ENCODE measurements around the gene ZNF594.
"Not testable (repeated sequence)": the region's sequence is repeated elsewhere in the genome, so short reads cannot be mapped to it uniquely, and the experiment has no call there.

Gene ZNF594

DNA sequence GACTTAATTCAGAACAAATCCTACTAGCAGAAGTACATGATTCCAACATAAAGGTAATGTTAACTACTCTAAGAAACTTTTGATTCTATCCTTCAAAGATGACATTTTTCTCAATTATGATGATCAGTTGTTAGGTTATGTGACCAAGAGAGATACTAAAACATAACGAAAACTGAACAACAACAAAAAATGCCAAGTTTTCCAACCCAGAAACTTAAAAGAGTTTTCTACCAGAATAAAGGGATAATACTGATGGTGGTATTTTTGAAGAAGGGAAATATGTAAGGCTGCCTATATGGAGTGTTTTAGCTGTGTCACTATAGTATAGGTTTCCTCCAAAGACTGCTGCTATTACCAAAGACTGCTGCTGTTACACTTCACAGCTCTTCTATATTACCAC lies 45.5 kb downstream of the ZNF594 start:
- not testable (repeated sequence) for H3K4me3 ChIP-seq (ENCODE audit: low read depth in 1 of 2, low read length in 2 of 2); H3K27ac ChIP-seq (ENCODE audit: low read depth, low read length); H3K36me3 ChIP-seq (ENCODE audit: insufficient read depth, low read length); H3K9ac ChIP-seq (ENCODE audit: low read length); H3K4me1 ChIP-seq (ENCODE audit: insufficient read depth, low read length); H3K27me3 ChIP-seq (ENCODE audit: control insufficient read depth in 1 of 2, insufficient read depth in 2 of 2, low read length in 2 of 2); H3K9me3 ChIP-seq (ENCODE audit: low read length)

DNA sequence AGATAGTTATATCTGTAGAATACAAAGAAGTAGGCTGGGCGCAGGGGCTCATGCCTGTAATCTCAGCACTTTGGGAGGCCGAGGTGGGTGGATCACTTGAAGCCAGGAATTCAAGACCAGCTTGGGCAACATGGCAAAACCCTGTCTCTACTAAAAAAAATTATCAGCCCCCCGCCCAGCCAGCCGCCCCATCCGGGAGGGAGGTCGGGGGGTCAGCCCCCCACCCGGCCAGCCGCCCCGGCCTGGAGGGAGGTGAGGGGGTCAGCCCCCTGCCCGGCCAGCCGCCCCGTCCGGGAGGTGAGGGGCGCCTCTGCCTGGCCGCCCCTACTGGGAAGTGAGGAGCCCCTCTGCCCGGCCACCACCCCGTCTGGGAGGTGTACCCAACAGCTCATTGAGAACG lies 48.8 kb downstream of the ZNF594 start:
- not testable (repeated sequence) for H3K36me3 ChIP-seq (ENCODE audit: insufficient read depth, low read length); H3K27ac ChIP-seq (ENCODE audit: low read depth, low read length); H3K9me3 ChIP-seq (ENCODE audit: low read length); H3K27me3 ChIP-seq (ENCODE audit: control insufficient read depth in 1 of 2, insufficient read depth in 2 of 2, low read length in 2 of 2); H3K4me3 ChIP-seq (ENCODE audit: low read depth in 1 of 2, low read length in 2 of 2); H3K4me1 ChIP-seq (ENCODE audit: insufficient read depth, low read length); H3K9ac ChIP-seq (ENCODE audit: low read length)

DNA sequence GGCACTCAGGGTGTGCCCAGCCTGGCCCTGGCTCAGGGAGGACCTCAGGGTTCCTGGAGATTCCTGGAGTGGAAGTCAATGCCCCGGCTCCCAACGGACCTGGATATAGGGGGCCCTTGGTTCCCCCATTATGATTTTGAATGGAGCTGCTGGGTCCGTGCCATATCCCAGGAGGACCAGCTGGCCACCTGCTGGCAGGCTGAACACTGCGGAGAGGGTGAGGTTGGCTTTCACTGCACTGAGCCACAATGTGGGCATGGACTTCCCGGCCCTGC lies 52.3 kb downstream of the ZNF594 start:
- Histone ChIP-seq H3K27me3 (ENCODE audit: control insufficient read depth in 1 of 2, insufficient read depth in 2 of 2, low read length in 2 of 2) (no peaks in the 10 kb centered on the region), H3K4me1 (ENCODE audit: insufficient read depth, low read length) (no peaks in the 10 kb centered on the region), H3K9ac (ENCODE audit: low read length) (no peak overlapping the region), H3K4me3 (ENCODE audit: low read depth in 1 of 2, low read length in 2 of 2) (no peak overlapping the region), H3K36me3 (ENCODE audit: insufficient read depth, low read length) (no peaks in the 10 kb centered on the region), H3K27ac (ENCODE audit: low read depth, low read length) (no peak overlapping the region), H3K9me3 (ENCODE audit: low read length) (no peaks in the 10 kb centered on the region)

DNA sequence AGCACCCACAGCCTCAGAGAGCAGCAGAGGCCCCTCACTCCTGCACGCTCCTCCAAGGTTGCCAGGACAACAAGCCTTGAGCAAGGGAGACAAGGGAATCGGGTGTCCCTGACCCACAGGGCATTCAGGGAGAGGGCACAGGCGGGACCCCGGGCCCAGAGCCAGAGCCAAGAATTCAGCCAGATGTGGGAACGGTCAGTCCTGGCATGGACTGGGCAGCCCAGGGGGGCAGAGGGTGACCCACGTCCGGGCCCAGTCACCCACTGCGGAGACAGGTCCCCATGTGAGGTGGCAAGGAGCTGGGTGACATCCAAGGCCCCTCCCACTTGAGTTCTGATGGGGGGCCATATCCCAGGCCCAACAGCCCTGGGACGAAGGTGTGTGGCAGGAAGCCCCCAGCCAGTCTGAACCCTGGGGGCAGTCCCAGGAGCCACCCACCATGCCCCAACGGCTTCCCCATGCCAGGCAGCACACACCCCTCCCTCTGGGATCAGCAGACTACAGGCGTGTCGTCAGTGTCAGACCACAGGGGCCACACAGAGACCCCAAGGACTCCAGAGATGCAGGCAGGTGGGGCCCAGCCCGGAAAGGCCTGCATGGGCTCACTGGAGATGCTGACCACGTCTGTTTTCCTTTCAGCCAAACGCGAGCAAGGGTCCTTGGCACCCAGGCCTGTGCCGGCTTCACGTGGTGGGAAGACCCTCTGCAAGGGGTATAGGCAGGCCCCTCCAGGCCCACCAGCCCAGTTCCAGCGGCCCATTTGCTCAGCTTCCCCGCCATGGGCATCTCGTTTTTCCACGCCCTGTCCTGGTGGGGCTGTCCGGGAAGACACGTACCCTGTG lies 52.8 kb downstream of the ZNF594 start:
- Histone ChIP-seq H3K9me3 (ENCODE audit: low read length) (no peaks in the 10 kb centered on the region), H3K36me3 (ENCODE audit: insufficient read depth, low read length) (no peaks in the 10 kb centered on the region), H3K4me1 (ENCODE audit: insufficient read depth, low read length) (no peaks in the 10 kb centered on the region), H3K27me3 (ENCODE audit: control insufficient read depth in 1 of 2, insufficient read depth in 2 of 2, low read length in 2 of 2) (no peaks in the 10 kb centered on the region), H3K9ac (ENCODE audit: low read length) (no peak overlapping the region), H3K27ac (ENCODE audit: low read depth, low read length) (no peak overlapping the region), H3K4me3 (ENCODE audit: low read depth in 1 of 2, low read length in 2 of 2) (no peak overlapping the region)

DNA sequence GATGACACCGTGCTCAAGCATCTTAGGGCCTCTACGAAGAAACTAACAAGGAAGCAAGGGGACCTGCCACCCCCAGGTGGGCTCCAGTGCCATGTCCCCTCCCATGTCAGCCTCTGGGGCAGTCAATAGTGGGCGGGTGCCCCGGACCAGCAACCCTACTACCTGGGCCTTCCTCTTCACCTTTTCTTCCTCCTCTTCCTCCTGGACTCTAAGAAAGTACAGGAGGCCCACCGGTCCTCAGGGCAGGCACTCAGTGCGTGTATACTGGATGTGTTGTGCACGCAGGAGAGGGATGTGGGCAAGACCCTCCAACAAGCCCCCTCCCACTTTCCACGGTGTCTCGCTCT lies 53.5 kb downstream of the ZNF594 start:
- not testable (repeated sequence) for H3K36me3 ChIP-seq (ENCODE audit: insufficient read depth, low read length); H3K27me3 ChIP-seq (ENCODE audit: control insufficient read depth in 1 of 2, insufficient read depth in 2 of 2, low read length in 2 of 2); H3K27ac ChIP-seq (ENCODE audit: low read depth, low read length); H3K4me1 ChIP-seq (ENCODE audit: insufficient read depth, low read length); H3K9ac ChIP-seq (ENCODE audit: low read length); H3K9me3 ChIP-seq (ENCODE audit: low read length); H3K4me3 ChIP-seq (ENCODE audit: low read depth in 1 of 2, low read length in 2 of 2)

DNA sequence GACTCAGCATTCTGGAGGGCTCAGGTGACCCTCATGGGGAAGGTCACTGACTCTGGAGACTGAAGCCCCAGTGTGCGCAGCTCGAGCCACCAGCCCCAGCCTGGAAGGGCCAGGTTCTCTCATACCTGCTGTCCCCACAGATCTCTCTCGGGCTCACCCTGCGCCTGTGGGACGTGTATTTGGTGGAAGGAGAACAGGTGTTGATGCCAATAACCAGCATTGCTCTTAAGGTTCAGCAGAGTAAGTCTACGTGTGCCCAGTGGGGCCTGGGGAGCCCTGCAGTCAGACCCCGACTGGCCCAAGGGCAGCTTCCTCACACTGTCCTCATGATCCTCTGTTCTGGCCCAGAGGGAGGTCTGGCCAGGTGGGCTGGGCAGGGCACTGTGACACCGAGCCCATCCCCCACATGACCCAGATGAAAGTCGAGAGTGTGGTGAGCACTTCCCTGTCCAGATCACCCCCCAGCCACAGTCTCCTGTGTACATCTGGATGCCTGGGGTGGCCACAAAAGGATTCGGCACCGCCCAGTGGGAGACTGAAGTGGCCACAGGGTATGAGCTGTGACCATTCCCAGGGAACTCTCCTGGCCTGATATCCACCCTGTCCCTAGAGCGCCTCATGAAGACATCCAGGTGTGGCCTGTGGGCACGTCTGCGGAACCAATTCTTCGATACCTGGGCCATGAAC lies 54.0 kb downstream of the ZNF594 start:
- H3K36me3 ChIP-seq (ENCODE audit: insufficient read depth, low read length); H3K4me3 ChIP-seq (ENCODE audit: low read depth in 1 of 2, low read length in 2 of 2); H3K27ac ChIP-seq (ENCODE audit: low read depth, low read length); H3K27me3 ChIP-seq (ENCODE audit: control insufficient read depth in 1 of 2, insufficient read depth in 2 of 2, low read length in 2 of 2); H3K9me3 ChIP-seq (ENCODE audit: low read length); H3K4me1 ChIP-seq (ENCODE audit: insufficient read depth, low read length); H3K9ac ChIP-seq (ENCODE audit: low read length): not testable (repeated sequence)

DNA sequence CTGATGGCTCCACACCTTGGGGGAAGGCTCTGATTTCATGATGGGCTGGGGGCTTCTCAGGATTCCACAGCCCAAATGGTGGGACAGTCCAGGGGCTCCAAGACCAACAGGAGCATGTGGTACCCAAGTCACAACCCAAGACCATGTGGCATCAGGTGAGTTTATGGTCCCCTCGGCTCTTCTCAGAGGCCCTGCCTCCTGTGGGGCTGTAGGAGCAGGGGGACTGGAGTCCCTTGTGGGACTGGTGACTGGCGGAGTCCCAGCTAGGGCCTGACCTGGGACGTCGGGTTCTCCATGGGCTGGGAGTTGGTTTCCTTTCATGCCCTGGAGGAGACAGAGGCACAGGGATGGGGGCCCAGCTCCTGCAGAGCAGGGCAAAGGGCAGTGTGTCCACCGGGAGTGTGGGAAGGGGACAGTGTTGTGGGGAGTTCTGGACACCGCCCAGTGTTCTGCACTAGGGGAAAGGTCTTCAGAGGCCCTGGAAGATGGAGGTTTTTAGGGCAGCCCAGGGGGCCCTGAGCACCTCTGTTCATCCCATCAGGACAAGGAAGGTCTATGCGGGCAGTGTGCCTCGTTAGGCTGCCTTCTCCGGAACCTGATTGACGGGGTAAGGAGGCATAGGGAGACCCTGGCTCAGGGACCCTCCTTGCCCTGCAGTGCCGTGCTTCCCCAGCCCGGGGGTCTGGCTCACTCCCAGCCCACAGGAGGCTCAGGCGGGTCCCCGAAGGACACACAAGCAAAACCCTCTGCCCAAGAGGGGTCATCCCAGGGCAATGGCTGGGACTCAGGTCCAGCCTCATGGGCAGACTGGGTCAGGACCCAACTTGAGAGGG lies 54.9 kb downstream of the ZNF594 start:
- not testable (repeated sequence) for H3K4me3 ChIP-seq (ENCODE audit: low read depth in 1 of 2, low read length in 2 of 2); H3K9me3 ChIP-seq (ENCODE audit: low read length); H3K27me3 ChIP-seq (ENCODE audit: control insufficient read depth in 1 of 2, insufficient read depth in 2 of 2, low read length in 2 of 2); H3K27ac ChIP-seq (ENCODE audit: low read depth, low read length); H3K36me3 ChIP-seq (ENCODE audit: insufficient read depth, low read length); H3K4me1 ChIP-seq (ENCODE audit: insufficient read depth, low read length); H3K9ac ChIP-seq (ENCODE audit: low read length)

DNA sequence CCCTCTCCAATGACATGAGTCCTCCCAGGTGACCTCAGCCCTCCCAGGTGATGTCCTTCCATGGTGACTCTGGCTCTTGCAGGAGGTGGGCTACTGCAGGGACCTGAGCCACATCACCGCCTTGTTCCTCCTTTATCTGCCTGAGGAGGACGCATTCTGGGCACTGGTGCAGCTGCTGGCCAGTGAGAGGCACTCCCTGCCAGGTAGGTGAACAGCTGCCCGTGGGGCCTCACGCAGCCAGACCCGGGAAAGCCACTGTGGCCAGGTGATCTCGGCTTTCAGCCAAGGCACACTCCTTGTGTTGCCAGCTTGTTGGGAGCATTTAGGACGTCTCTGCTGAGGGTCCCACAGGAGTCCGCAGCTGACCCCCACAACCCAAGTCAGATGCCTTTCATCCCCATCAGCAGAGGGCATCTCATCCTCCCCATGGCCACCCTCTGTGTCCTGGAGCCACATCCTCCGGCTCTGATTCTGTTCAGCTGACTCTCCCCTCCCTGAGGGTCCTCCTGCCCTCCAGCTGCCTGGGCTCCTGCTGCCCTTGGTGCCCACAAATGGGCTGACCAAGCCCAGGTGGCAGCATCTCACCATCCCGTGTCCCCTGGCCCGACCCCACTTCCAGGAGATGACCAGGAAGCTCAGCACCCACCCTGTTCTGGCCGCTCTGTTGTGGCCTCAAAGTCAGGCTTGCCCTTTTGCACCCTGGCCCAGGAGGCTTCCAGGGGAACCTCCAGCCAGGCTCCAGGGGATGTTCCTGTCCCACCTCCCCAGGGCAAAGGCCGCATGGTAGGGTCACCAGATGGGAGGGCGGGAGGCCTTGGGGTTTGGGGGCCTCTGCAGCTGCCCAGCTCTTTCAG lies 55.7 kb downstream of the ZNF594 start:
- Histone ChIP-seq H3K36me3 (ENCODE audit: insufficient read depth, low read length) (no peaks in the 10 kb centered on the region), H3K9ac (ENCODE audit: low read length) (no peak overlapping the region), H3K4me3 (ENCODE audit: low read depth in 1 of 2, low read length in 2 of 2) (no peak overlapping the region), H3K9me3 (ENCODE audit: low read length) (no peaks in the 10 kb centered on the region), H3K27ac (ENCODE audit: low read depth, low read length) (no peak overlapping the region), H3K27me3 (ENCODE audit: control insufficient read depth in 1 of 2, insufficient read depth in 2 of 2, low read length in 2 of 2) (no peaks in the 10 kb centered on the region), H3K4me1 (ENCODE audit: insufficient read depth, low read length) (no peaks in the 10 kb centered on the region)

DNA sequence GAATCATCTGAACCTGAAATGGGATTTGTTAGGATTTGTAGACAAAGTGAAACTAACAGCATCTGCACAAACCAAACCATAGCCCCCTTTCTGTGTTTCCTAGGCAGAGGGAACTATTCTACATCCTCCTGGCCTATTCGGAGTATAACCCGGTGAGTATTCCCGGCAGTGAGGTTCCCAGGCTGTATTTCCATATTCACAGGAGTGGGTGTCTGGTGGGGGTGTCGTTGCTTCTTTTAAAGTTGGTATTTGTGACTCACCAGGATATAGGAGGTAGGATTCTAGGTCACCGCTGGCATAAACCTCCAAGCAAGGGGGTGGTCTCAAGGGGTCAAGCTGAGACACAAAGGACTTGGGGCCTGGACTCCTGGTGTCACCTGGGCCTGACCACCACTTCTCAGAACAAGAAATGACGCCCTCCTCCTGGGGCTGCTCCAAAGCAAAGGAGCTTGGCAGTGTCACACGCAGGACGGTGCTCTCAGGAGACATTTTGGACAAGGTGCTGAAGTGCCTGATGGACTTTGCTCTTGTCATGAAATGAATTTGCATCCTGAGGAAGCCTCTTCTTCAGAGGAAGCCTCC lies 56.4 kb downstream of the ZNF594 start:
- not testable (repeated sequence) for H3K9me3 ChIP-seq (ENCODE audit: low read length); H3K4me1 ChIP-seq (ENCODE audit: insufficient read depth, low read length); H3K27ac ChIP-seq (ENCODE audit: low read depth, low read length); H3K36me3 ChIP-seq (ENCODE audit: insufficient read depth, low read length); H3K9ac ChIP-seq (ENCODE audit: low read length); H3K4me3 ChIP-seq (ENCODE audit: low read depth in 1 of 2, low read length in 2 of 2); H3K27me3 ChIP-seq (ENCODE audit: control insufficient read depth in 1 of 2, insufficient read depth in 2 of 2, low read length in 2 of 2)

DNA sequence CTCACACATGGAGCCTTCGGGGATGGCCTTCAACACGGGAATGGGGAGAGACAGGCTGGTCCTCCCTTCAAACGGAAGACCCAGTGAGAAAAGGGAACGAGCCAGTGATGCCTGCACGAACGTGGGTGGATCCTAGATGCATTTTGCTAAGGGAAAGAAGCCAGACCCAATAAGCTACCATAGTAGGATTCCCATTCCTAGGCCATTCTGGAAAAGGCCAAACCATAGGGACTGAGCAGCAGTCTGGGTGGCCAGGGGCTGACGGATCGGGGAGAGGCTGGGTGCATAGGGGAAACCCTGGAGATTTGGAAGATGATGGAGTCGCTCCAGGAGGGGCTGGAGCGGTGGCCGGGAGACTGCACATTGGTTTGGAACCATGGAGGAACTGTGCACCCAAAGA lies 57.1 kb downstream of the ZNF594 start:
- not testable (repeated sequence) for H3K36me3 ChIP-seq (ENCODE audit: insufficient read depth, low read length); H3K9me3 ChIP-seq (ENCODE audit: low read length); H3K27me3 ChIP-seq (ENCODE audit: control insufficient read depth in 1 of 2, insufficient read depth in 2 of 2, low read length in 2 of 2); H3K9ac ChIP-seq (ENCODE audit: low read length); H3K27ac ChIP-seq (ENCODE audit: low read depth, low read length); H3K4me3 ChIP-seq (ENCODE audit: low read depth in 1 of 2, low read length in 2 of 2); H3K4me1 ChIP-seq (ENCODE audit: insufficient read depth, low read length)

DNA sequence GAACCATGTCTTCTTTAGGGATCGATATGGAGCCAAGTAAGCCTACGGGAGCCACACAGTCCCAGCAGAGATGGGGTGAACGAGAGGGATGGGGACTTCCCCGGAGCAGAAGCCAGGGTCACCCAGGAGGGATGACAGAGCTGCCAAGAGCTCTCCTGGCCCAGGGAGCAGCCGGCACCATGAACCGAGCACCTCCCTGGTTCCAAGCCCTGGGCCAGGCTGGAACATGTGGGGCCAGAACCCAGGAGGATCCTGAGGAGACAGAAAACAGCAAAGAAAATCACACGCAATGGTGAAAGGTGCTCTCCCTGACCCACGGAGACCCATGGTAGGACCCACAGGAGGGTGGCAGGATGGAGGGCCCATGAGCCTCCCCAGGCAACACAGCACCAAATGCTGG lies 57.7 kb downstream of the ZNF594 start:
- H3K27me3 ChIP-seq (ENCODE audit: control insufficient read depth in 1 of 2, insufficient read depth in 2 of 2, low read length in 2 of 2); H3K4me1 ChIP-seq (ENCODE audit: insufficient read depth, low read length); H3K9me3 ChIP-seq (ENCODE audit: low read length); H3K9ac ChIP-seq (ENCODE audit: low read length); H3K36me3 ChIP-seq (ENCODE audit: insufficient read depth, low read length); H3K27ac ChIP-seq (ENCODE audit: low read depth, low read length); H3K4me3 ChIP-seq (ENCODE audit: low read depth in 1 of 2, low read length in 2 of 2): not testable (repeated sequence)
